Measurements from ENCODE around the gene ZNF207. TPM values are rescaled to one million over a fixed set of nuclear protein-coding genes. Genes with fewer than 3 reads are reported as not detected.

The ZNF207 gene
- total RNA-seq (ENCODE audit: low replicate concordance): 214 and 304 TPM in 2 replicates

DNA sequence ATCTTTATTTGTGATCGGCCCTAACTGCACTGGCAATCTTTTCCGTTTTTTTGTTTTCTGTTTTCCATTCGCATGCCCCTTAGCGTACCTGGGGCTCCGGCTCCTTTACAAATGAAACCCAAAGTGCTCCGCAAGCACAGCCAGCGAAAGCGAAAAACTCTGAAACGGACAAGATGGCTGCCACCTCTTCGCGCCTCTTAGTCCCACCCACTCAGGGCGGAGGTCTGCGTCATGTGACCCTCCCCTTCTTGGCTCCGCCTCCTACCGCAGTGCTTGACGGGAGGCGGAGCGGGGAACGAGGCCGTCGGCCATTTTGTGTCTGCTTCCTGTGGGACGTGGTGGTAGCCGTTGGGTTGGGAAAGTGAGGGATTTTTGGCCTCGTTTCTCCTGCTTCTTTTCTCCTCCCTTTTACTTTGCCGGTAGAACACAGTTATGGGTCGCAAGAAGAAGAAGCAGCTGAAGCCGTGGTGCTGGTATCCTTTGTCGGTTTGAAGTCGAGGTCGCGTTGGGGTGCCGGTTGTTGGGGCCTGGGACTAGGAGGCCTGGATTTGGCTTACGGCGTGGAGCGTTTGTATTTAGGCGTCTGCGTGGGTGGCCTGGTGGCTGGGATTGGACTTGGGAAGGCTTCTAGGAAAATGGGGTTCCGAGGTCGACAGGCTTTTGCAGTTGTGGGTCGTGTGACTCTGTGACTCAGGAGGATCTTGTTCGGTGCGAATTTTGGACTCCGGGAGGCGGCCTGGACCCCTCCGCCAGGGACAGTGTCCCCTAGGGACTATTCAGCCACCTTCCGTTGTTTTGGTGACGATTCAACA is at the start of gene ZNF207:
TSS of gene ZNF207 (plus strand) at position 304 of the 812 bp plus-strand sequence. CDS start at position 433, 129 bp downstream.
- Histone ChIP-seq H3K9ac (peak within 1 kb of the TSS; percentile 98), H3K79me2 (ENCODE audit: low read depth) (peaks cover 67% of the 10 kb centered on the region), H3K27ac (peak within 1 kb of the TSS; percentile 94), H3K36me3 (peaks cover 8% of the 10 kb centered on the region), H3K4me1 (peaks cover 20% of the 10 kb centered on the region), H3K27me3 (no peaks in the 10 kb centered on the region), H3K4me3 (peak within 1 kb of the TSS; percentile 85), H4K20me1 (ENCODE audit: low read depth) (peaks cover 46% of the 10 kb centered on the region), H3K9me3 (ENCODE audit: low read depth) (no peaks in the 10 kb centered on the region), H3K4me2 (peak within 1 kb of the TSS; percentile 93), H3F3A (ENCODE audit: low read depth) (peaks cover 6% of the 10 kb centered on the region), H2AFZ (replicated peaks) (peak within 1 kb of the TSS; percentile 81)
- Mint-ChIP-seq H3K36me3 (peaks cover 23% of the 10 kb centered on the region), H3K4me1 (peaks cover 12% of the 10 kb centered on the region), H3K27ac (peak within 1 kb of the TSS; percentile 99), H3K9me3 (no peaks in the 10 kb centered on the region), H3K27me3 (ENCODE audit: insufficient read depth, low read depth) (peaks cover 6% of the 10 kb centered on the region), H3K4me3 (peak within 1 kb of the TSS; percentile 99)
- TF ChIP-seq CTCF (IDR thresholded peaks at IDR 0.05) (no peak), EZH2phosphoT487 (IDR thresholded peaks at IDR 0.05) (no peak), EZH2 (IDR thresholded peaks at IDR 0.05) (no peak)
- DNase-seq (ENCODE audit: low spot score): peak; percentile 99

DNA sequence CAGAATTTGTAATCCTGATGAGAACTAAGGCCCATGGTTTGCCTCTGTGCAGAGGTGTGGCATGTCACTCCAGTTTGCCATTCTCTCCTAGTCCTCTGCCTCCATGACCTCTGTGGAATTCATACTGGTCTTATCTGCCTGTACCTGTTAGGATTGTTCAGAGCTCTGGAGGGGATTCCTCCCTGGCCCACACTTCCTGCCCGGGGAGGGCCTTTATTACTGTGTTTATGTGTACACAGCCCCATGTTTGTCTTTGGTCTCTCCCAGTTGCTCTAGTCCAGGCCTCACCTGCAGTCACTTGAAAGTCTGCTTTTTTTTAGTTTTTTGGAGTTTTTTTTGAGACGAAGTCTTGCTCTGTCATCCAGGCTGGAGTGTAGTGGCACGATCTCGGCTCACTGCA is 47.9 kb upstream of the ZNF207 start:
- Histone ChIP-seq H4K20me1 (ENCODE audit: low read depth) (peaks cover 11% of the 10 kb centered on the region), H3K9me3 (ENCODE audit: low read depth) (no peaks in the 10 kb centered on the region), H3F3A (ENCODE audit: low read depth) (peaks cover 34% of the 10 kb centered on the region), H2AFZ (replicated peaks) (no peak overlapping the region), H3K9ac (no peak overlapping the region), H3K4me3 (no peak overlapping the region), H3K27ac (no peak overlapping the region), H3K4me2 (no peak overlapping the region), H3K36me3 (no peaks in the 10 kb centered on the region), H3K4me1 (peaks cover 51% of the 10 kb centered on the region), H3K79me2 (ENCODE audit: low read depth) (no peaks in the 10 kb centered on the region), H3K27me3 (no peaks in the 10 kb centered on the region)
- Mint-ChIP-seq H3K4me1 (peaks cover 49% of the 10 kb centered on the region), H3K27ac (no peak overlapping the region), H3K36me3 (no peaks in the 10 kb centered on the region), H3K9me3 (no peaks in the 10 kb centered on the region), H3K4me3 (no peak overlapping the region), H3K27me3 (ENCODE audit: insufficient read depth, low read depth) (no peaks in the 10 kb centered on the region)
- TF ChIP-seq EZH2phosphoT487 (IDR thresholded peaks at IDR 0.05) (no peak), EZH2 (IDR thresholded peaks at IDR 0.05) (no peak), CTCF (IDR thresholded peaks at IDR 0.05) (no peak)
- no peak for DNase-seq (ENCODE audit: low spot score)

DNA sequence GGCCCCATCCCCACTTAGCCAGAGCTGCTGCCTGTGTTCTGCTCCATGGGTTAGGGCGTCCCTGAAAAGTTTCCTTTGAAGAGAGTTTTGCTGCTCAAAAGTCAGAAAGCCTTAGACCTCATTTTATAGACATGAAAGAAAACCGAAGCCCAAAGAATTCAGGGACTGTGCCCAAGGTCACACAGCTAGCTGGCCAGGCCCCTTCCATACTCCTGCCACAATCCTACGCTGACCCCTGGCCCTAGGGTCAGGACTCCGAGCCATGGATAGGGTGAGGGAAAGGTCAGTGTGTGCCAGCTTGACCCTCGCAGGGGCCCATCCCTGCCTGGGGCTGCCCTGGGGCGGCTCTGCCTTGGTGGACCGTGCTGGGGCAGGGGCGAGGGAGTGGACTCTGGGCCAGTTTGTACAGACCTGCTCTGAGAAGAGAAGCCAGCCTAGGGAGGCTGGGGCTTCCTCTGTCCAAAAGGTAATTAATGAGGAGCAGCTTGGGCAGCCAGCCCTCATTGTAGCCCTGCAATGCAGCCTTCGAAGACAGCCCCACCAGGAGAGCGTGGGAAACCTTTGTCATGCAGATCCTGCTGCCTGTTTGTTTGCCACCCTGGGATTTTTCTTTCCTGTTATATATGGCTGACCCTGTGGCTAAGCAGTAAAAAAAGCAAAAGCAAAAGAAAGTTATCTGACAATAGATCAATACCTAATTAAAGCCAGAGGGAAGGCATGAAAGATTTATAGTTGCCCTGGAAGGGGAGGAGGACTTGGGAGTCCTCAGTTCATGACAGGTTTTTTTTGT is 46.9 kb upstream of the ZNF207 start:
- H4K20me1 ChIP-seq (ENCODE audit: low read depth): peaks cover 11% of the 10 kb centered on the region
- H3K36me3 ChIP-seq: no peaks in the 10 kb centered on the region
- no peaks in the 10 kb centered on the region for H3K27me3 ChIP-seq
- peak overlapping the region; percentile 32 for H3K4me3 ChIP-seq
- peaks cover 34% of the 10 kb centered on the region for H3F3A ChIP-seq (ENCODE audit: low read depth)
- no peaks in the 10 kb centered on the region for H3K36me3 Mint-ChIP-seq
- H3K27ac Mint-ChIP-seq: peak overlapping the region; percentile 85
- H3K4me2 ChIP-seq: peak overlapping the region; percentile 79
- H3K9me3 ChIP-seq (ENCODE audit: low read depth): no peaks in the 10 kb centered on the region
- peak overlapping the region; percentile 57 for H3K4me3 Mint-ChIP-seq
- H3K27ac ChIP-seq: peak overlapping the region; percentile 92
- no peak overlapping the region for H3K9ac ChIP-seq
- peaks cover 58% of the 10 kb centered on the region for H3K4me1 ChIP-seq
- no peak overlapping the region for H2AFZ ChIP-seq (replicated peaks)
- peaks cover 49% of the 10 kb centered on the region for H3K4me1 Mint-ChIP-seq
- no peaks in the 10 kb centered on the region for H3K9me3 Mint-ChIP-seq
- peak; percentile 88 for DNase-seq (ENCODE audit: low spot score)
- TF ChIP-seq CTCF (IDR thresholded peaks at IDR 0.05) (no peak), EZH2 (IDR thresholded peaks at IDR 0.05) (no peak), EZH2phosphoT487 (IDR thresholded peaks at IDR 0.05) (no peak)
- H3K79me2 ChIP-seq (ENCODE audit: low read depth): no peaks in the 10 kb centered on the region
- no peaks in the 10 kb centered on the region for H3K27me3 Mint-ChIP-seq (ENCODE audit: insufficient read depth, low read depth)

Data from neural progenitor cell (in vitro differentiated cells).